ENCODE results near the gene FRAS1.

DNA sequence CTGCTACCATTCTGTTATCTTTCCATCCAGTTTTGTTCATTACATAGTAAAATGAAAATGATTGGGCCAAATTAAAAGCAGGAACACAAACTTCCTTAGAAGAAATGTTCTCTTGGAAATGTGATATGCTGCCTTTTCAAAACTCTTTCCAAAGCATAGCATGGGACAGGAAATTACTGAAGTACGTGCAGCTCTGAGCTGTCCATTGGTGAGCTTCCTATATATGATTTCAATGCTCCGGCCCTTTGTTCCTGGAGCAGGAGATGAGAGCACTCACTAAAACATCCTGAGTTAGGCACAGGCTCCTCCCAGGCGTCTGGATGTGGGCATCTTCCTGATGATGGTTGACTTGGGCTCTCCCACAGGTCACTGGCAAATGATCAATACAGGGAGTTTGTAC lies 461.4 kb downstream of the FRAS1 start:
- TF ChIP-seq, protein P1, sequence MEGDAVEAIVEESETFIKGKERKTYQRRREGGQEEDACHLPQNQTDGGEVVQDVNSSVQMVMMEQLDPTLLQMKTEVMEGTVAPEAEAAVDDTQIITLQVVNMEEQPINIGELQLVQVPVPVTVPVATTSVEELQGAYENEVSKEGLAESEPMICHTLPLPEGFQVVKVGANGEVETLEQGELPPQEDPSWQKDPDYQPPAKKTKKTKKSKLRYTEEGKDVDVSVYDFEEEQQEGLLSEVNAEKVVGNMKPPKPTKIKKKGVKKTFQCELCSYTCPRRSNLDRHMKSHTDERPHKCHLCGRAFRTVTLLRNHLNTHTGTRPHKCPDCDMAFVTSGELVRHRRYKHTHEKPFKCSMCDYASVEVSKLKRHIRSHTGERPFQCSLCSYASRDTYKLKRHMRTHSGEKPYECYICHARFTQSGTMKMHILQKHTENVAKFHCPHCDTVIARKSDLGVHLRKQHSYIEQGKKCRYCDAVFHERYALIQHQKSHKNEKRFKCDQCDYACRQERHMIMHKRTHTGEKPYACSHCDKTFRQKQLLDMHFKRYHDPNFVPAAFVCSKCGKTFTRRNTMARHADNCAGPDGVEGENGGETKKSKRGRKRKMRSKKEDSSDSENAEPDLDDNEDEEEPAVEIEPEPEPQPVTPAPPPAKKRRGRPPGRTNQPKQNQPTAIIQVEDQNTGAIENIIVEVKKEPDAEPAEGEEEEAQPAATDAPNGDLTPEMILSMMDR (IDR thresholded peaks at IDR 0.05): no peak
- no peak for TF ChIP-seq POLR2A (IDR thresholded peaks at IDR 0.05)

Measured in heart left ventricle (tissue), 13 donors.